Mucosa of descending colon (tissue), 3 donors: ENCODE measurements around the gene SIGLEC5. TPM values are rescaled to one million over a fixed set of nuclear protein-coding genes. Genes with fewer than 3 reads are reported as not detected.

Source experiments
- ATAC-seq: fragments of 200-7000 bp; cut with Tn5 transposase; one replicate; pipeline ENCODE4 v1.9.1; 2020; ENCODE audit warnings: mild to moderate bottlenecking, moderate library complexity
- DNase-seq, 3 donors: peaks; one replicate each; pipeline ENCODE4 v3.0.0-alpha.2; 2020
- H3K36me3 ChIP-seq: fragments of 200-600 bp; one replicate; pipeline ENCODE4 v1.8.0; 2021; ENCODE audit warnings: low read depth, mild to moderate bottlenecking
- H3K4me1 ChIP-seq: fragments of 200-600 bp; one replicate; pipeline ENCODE4 v1.8.0; 2021; ENCODE audit warnings: low read depth, mild to moderate bottlenecking
- H3K4me3 ChIP-seq: fragments of 200-600 bp; one replicate; pipeline ENCODE4 v1.8.0; 2021; ENCODE audit warnings: mild to moderate bottlenecking
- H3K9me3 ChIP-seq: fragments of 200-600 bp; one replicate; pipeline ENCODE4 v1.8.0; 2021; ENCODE audit warnings: mild to moderate bottlenecking
- intact Hi-C, 2 donors: fragments of 100-400 bp; cut with DNase I in 1 of 2; cut with micrococcal nuclease in 1 of 2; formaldehyde crosslinking; loops; one replicate each; pipeline versions ENCODE4 v1.11.0 to v1.11.1; 2022; cut with DNase I, micrococcal nuclease
- total RNA-seq, 3 donors: library from RNA; stranded (reverse); fragmentation: NEBNext Ultra II Directional in 2 of 3; extraction: Animal tissue kit (Norgen Biotek cat#: 25700) in 2 of 3; gene quantifications; one replicate each; pipeline versions ENCODE4 v1.2.1 to v1.2.4, GENCODE V29; 2021 to 2023
- TF ChIP-seq, protein P1 (sequence below): fragments of 200-600 bp; IDR thresholded peaks from one replicate; pipeline ENCODE4 v1.8.0; 2022; ENCODE audit warnings: antibody characterized with exemption, mild to moderate bottlenecking
- donor health status: DM: no; HTN: no; CAD: no; lungs with moderate emphysema.
- donor health status: DM: no; HTN: no; CAD: no.
- donor health status: DM: no; HTN: yes; CAD: no.

Gene SIGLEC5
- total RNA-seq, 3 donors from 2014 or later = 0.32 to 0.84 TPM; not detected in 1

DNA sequence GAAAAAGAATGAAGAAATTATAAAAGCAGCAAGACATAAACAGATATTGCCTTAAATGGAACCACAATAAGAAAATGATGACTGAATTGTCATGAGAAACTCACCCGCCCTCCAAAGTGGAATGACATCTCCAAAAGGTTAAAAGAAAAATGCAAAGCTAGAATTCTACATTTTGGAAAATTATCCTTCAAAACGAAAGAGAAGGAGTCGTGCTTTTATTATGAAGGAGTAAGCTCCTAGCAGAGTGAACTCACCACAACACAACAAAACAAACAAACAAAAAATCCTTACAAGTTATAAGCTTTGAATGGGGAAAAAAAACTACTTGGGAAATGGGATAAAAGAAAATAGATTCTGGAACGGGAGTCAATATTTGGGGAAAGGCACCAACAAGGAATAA is 9.7 kb upstream of the SIGLEC5 start:
- Histone ChIP-seq H3K36me3 (no peaks in the 10 kb centered on the region), H3K4me3 (no peak overlapping the region), H3K9me3 (peaks cover 5% of the 10 kb centered on the region), H3K4me1 (no peaks in the 10 kb centered on the region)
- no peak for ATAC-seq
- no peak for DNase-seq
- TF ChIP-seq, protein P1, sequence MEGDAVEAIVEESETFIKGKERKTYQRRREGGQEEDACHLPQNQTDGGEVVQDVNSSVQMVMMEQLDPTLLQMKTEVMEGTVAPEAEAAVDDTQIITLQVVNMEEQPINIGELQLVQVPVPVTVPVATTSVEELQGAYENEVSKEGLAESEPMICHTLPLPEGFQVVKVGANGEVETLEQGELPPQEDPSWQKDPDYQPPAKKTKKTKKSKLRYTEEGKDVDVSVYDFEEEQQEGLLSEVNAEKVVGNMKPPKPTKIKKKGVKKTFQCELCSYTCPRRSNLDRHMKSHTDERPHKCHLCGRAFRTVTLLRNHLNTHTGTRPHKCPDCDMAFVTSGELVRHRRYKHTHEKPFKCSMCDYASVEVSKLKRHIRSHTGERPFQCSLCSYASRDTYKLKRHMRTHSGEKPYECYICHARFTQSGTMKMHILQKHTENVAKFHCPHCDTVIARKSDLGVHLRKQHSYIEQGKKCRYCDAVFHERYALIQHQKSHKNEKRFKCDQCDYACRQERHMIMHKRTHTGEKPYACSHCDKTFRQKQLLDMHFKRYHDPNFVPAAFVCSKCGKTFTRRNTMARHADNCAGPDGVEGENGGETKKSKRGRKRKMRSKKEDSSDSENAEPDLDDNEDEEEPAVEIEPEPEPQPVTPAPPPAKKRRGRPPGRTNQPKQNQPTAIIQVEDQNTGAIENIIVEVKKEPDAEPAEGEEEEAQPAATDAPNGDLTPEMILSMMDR = no peak
- intact Hi-C loops = no loop called here

DNA sequence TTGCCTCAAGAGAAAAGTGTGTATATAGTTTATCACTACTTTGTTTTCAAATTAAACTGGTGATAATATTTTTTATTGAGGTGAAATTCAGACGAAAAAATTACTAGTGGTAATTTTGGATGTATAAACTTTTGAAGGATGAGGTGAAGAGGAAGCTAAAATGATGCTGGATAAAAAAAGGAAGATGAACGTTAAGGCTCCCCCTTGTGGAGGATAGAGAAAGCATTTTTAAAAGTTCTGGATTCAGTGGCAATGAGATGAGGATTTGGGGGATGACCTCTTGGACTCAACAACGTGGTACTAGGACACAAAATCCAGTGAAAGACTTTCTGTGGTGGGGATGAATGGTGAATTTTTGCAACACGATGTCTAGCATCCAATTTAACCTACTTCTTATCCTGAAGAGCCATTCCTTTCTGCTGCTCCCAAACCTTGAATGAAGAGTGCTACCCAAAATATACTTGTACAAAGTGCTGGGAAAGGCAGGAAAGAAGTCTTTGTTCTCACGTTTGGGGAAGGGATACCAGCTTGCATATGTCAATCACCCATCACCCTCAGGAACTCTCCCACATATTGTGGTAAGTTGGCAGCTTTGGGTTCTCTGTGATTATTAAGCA is 7.3 kb upstream of the SIGLEC5 start:
- DNase-seq = no peak
- no peak for ATAC-seq
- TF ChIP-seq, protein P1 = no peak

DNA sequence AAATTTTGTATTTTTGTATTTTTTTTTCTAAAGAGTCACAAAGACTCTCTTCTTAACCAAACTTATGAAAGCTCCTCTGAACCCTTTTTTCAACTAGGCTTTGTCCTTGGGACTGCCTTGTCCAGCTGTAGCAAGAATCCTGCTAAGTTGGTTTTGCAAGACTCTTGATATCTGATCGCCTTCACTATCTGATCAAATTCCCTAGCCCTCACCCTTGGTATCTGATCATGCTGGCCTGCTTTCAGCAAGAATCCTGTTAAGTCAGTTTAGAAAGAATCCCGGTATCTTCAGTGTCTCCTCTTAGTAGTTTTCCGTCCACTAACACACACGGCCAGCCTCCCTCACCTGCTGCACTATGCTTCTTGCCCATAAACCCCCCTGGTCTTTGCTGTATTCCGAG is 1.9 kb upstream of the SIGLEC5 start:
- Histone ChIP-seq H3K4me1 (no peaks in the 10 kb centered on the region), H3K9me3 (peaks cover 3% of the 10 kb centered on the region), H3K4me3 (no peak overlapping the region), H3K36me3 (no peaks in the 10 kb centered on the region)
- DNase-seq = no peak
- ATAC-seq = no peak
- intact Hi-C loops = no loop called here
- TF ChIP-seq, protein P1 = no peak

More for the DNA sequence above, 7.3 kb upstream of the SIGLEC5 start:
- Histone ChIP-seq H3K4me1 (no peaks in the 10 kb centered on the region), H3K9me3 (peaks cover 5% of the 10 kb centered on the region), H3K4me3 (no peak overlapping the region), H3K36me3 (no peaks in the 10 kb centered on the region)
- intact Hi-C loops = no loop called here

DNA sequence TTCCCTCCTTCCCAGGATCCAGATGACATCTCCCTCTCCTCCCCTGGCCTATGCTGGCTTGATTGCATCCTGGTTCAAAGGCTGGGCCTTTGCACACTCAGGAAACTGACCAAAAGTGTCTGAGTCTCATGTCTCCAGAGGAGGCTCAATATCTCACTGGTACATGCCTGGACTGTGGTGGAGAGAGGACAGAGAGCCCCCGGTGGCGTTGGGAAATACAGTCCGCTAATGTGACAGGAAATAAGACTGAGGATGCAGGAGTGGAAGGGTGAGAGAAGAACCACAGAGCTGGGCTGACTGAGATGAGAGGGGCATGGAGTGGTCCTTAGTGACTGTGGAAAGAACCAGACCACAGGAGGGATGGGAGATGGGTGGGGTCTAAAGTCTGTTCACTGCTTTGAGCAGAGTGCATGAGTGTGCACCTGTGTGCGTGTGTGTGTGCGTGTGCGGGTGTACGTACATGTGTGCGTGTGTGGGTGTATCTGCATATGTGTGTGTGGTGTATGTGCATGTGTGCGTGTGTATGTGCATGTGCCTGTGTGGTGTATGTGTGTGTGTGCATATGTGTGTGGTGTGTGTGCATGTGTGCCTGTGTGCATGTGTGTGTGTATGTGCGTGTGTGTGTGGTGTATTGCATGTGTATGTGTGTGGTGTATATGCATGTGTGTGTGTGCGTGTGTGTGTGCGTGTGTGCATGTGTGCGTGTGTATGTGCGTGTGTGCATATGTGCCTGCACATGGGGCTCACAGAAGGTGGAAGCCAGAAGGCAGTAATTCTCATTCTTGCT is 1.9 kb downstream of the SIGLEC5 start:
- Histone ChIP-seq H3K9me3 (no peaks in the 10 kb centered on the region), H3K4me1 (no peaks in the 10 kb centered on the region), H3K4me3 (no peak overlapping the region), H3K36me3 (no peaks in the 10 kb centered on the region)
- TF ChIP-seq, protein P1 = no peak
- ATAC-seq (no peak), DNase-seq (no peak)
- intact Hi-C loops = no loop called here

DNA sequence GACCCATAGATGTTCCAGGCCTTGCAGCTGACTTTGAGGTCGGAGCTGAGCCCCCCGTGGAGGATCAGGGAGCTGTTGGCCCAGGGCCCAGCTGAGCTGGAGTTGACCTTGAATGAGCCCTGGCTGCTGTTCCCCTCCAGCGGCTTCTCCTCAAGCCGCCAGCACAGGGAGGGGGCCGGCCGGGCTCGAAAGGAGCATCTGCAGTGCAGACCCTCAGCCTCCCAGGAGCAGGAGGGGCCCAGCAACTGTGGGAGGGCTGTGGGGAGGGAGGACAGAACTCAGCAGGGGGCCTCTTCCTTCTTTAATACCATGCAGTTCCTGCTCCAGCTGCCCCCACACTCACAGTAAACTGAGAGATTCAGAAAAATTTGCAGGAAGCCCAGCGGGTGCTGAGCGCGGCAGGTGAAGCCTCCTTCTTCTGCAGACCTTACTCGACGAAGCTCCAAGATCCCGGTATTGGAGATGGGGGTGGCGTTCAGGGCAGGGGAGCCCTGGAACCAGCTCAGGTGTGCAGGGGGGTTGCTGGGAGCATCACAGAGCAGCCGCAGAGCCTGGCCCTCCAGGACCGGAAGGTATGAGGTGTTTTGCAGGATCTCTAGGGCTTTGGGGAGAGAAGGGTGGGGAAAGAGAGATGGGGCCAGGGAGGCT is 2.6 kb downstream of the SIGLEC5 start:
- TF ChIP-seq, protein P1 = no peak
- ATAC-seq (no peak), DNase-seq (no peak)
- Histone ChIP-seq H3K4me3 (no peak overlapping the region), H3K4me1 (no peaks in the 10 kb centered on the region), H3K9me3 (no peaks in the 10 kb centered on the region), H3K36me3 (no peaks in the 10 kb centered on the region)
- intact Hi-C loops = no loop called here
